MM.1S (cell line): ENCODE results near the gene SAMD5.

Experiments
- DNase-seq: peaks from one replicate; pipeline ENCODE4 v3.0.0-alpha.2; 2015
- H2AFZ ChIP-seq: fragments of 300-600 bp; sonication (generic); 2 replicates; pipeline ENCODE4 v1.6.0; 2016; ENCODE audit warnings: antibody characterized with exemption, low read length
- H3F3A ChIP-seq: fragments of 300-600 bp; sonication (generic); 2 replicates; pipeline ENCODE4 v1.6.1; 2016; ENCODE audit warnings: mild to moderate bottlenecking, antibody characterized with exemption, low read length, moderate library complexity, mixed read lengths; ENCODE audit not compliant: insufficient read depth
- H3K27ac ChIP-seq: fragments of 300-600 bp; sonication (generic); 2 replicates; pipeline ENCODE4 v1.5.1; 2016; ENCODE audit warnings: mild to moderate bottlenecking, low read length
- H3K27me3 ChIP-seq: fragments of 300-600 bp; sonication (generic); replicated peaks from 2 replicates; pipeline ENCODE4 v1.6.0; 2016; ENCODE audit warnings: low read length; ENCODE audit not compliant: insufficient read depth
- H3K36me3 ChIP-seq: fragments of 300-600 bp; sonication (generic); replicated peaks from 2 replicates; pipeline ENCODE4 v1.6.1; 2016; ENCODE audit warnings: mild to moderate bottlenecking, low read length, mixed read lengths; ENCODE audit not compliant: insufficient read depth
- H3K4me1 ChIP-seq: fragments of 300-600 bp; sonication (generic); 2 replicates; pipeline ENCODE4 v1.6.1; 2016; ENCODE audit warnings: low read length, mixed read lengths
- H3K4me2 ChIP-seq: fragments of 300-600 bp; sonication (generic); 2 replicates; pipeline ENCODE4 v1.6.0; 2016; ENCODE audit warnings: low read depth, low read length
- H3K4me3 ChIP-seq: fragments of 300-600 bp; sonication (generic); 2 replicates; pipeline ENCODE4 v1.5.1; 2016; ENCODE audit warnings: low read length, mixed read lengths
- H3K79me2 ChIP-seq: fragments of 300-600 bp; sonication (generic); 2 replicates; pipeline ENCODE4 v1.6.1; 2016; ENCODE audit warnings: mixed run types, low read length, mixed read lengths
- H3K9ac ChIP-seq: fragments of 300-600 bp; sonication (generic); 2 replicates; pipeline ENCODE4 v1.6.1; 2016; ENCODE audit warnings: low read length, mixed read lengths
- H3K9me2 ChIP-seq: fragments of 300-600 bp; sonication (generic); replicated peaks from 2 replicates; pipeline ENCODE4 v1.6.1; 2016; ENCODE audit warnings: mild to moderate bottlenecking, low read length, mixed read lengths; ENCODE audit not compliant: insufficient read depth
- H3K9me3 ChIP-seq: fragments of 300-600 bp; sonication (generic); replicated peaks from 2 replicates; pipeline ENCODE4 v1.6.1; 2016; ENCODE audit warnings: mild to moderate bottlenecking, low read length, mixed read lengths; ENCODE audit not compliant: insufficient read depth
- H4K20me1 ChIP-seq: fragments of 300-600 bp; sonication (generic); 2 replicates; pipeline ENCODE4 v1.6.1; 2016; ENCODE audit warnings: mild to moderate bottlenecking, low read length, moderate library complexity, mixed read lengths; ENCODE audit not compliant: insufficient read depth
- CTCF ChIP-seq: fragments of 300-600 bp; sonication (generic); IDR thresholded peaks from 2 replicates; pipeline ENCODE4 v1.5.1; 2016; ENCODE audit warnings: antibody characterized with exemption, low read length, mixed read lengths
- EZH2 ChIP-seq: fragments of 300-600 bp; sonication (generic); optimal IDR thresholded peaks from 2 replicates; pipeline ENCODE3; 2017; ENCODE audit warnings: low read depth, mild to moderate bottlenecking, antibody characterized with exemption, low read length, mixed read lengths
- EZH2phosphoT487 ChIP-seq: fragments of 300-600 bp; sonication (generic); IDR thresholded peaks from 2 replicates; pipeline ENCODE4 v1.6.1; 2018; ENCODE audit warnings: antibody characterized with exemption, low read length

SAMD5 gene

GRCh38 chr6:147553099-147553498 is 44.6 kb downstream of the SAMD5 start:
- Histone ChIP-seq H3K4me1 (no peaks in the 10 kb centered on the region), H3K79me2 (no peaks in the 10 kb centered on the region), H3K27ac (no peak overlapping the region), H2AFZ (no peak overlapping the region), H4K20me1 (no peaks in the 10 kb centered on the region), H3K36me3 (no peaks in the 10 kb centered on the region), H3K9me2 (no peaks in the 10 kb centered on the region), H3K27me3 (no peaks in the 10 kb centered on the region), H3K4me2 (no peak overlapping the region), H3K4me3 (no peak overlapping the region), H3K9ac (no peak overlapping the region), H3F3A (no peaks in the 10 kb centered on the region), H3K9me3 (no peaks in the 10 kb centered on the region)
- no peak for DNase-seq
- TF ChIP-seq EZH2phosphoT487 (no peak), EZH2 (no peak), CTCF (no peak)

GRCh38 chr6:147554281-147554680 is 45.8 kb downstream of the SAMD5 start:
- H3K27ac ChIP-seq = no peak overlapping the region
- H3K9me2 ChIP-seq = no peaks in the 10 kb centered on the region
- H3K4me1 ChIP-seq = no peaks in the 10 kb centered on the region
- no peaks in the 10 kb centered on the region for H3K27me3 ChIP-seq
- H4K20me1 ChIP-seq = no peaks in the 10 kb centered on the region
- TF ChIP-seq EZH2phosphoT487 (no peak), CTCF (no peak), EZH2 (no peak)
- H2AFZ ChIP-seq = no peak overlapping the region
- H3K36me3 ChIP-seq = no peaks in the 10 kb centered on the region
- DNase-seq = no peak
- H3F3A ChIP-seq = no peaks in the 10 kb centered on the region
- H3K9ac ChIP-seq = no peak overlapping the region
- H3K79me2 ChIP-seq = no peaks in the 10 kb centered on the region
- no peak overlapping the region for H3K4me3 ChIP-seq
- H3K9me3 ChIP-seq = no peaks in the 10 kb centered on the region
- no peak overlapping the region for H3K4me2 ChIP-seq

GRCh38 chr6:147559006-147559405 is 50.5 kb downstream of the SAMD5 start:
- Histone ChIP-seq H3K4me1 (no peaks in the 10 kb centered on the region), H3K9me3 (no peaks in the 10 kb centered on the region), H3K79me2 (no peaks in the 10 kb centered on the region), H3K9ac (no peak overlapping the region), H3K27ac (no peak overlapping the region), H3K36me3 (no peaks in the 10 kb centered on the region), H2AFZ (no peak overlapping the region), H3K4me3 (no peak overlapping the region), H4K20me1 (no peaks in the 10 kb centered on the region), H3K4me2 (no peak overlapping the region), H3K9me2 (no peaks in the 10 kb centered on the region), H3K27me3 (no peaks in the 10 kb centered on the region), H3F3A (no peaks in the 10 kb centered on the region)
- TF ChIP-seq EZH2phosphoT487 (no peak), EZH2 (no peak), CTCF (no peak)
- DNase-seq = no peak

- Histone ChIP-seq H3K4me2 (no peak overlapping the region), H3K9ac (no peak overlapping the region), H3K36me3 (no peaks in the 10 kb centered on the region), H3K9me3 (no peaks in the 10 kb centered on the region), H3F3A (no peaks in the 10 kb centered on the region), H3K4me3 (no peak overlapping the region), H3K4me1 (no peaks in the 10 kb centered on the region), H3K27me3 (no peaks in the 10 kb centered on the region), H3K79me2 (no peaks in the 10 kb centered on the region), H4K20me1 (no peaks in the 10 kb centered on the region), H2AFZ (no peak overlapping the region), H3K9me2 (no peaks in the 10 kb centered on the region), H3K27ac (no peak overlapping the region)
- peak; percentile 16 for DNase-seq
- TF ChIP-seq EZH2phosphoT487 = no peak
- TF ChIP-seq EZH2 = no peak
- TF ChIP-seq CTCF = no peak
These were observed 52.2 kb downstream of the SAMD5 start for GRCh38 chr6:147560670-147561069.
